HuH-7 (cell line): ENCODE measurements around the gene TIGD4.

Source experiments
- DNase-seq: peaks from one replicate; pipeline ENCODE4 v3.0.0; 2011; ENCODE audit warnings: low spot score

Gene TIGD4

DNA sequence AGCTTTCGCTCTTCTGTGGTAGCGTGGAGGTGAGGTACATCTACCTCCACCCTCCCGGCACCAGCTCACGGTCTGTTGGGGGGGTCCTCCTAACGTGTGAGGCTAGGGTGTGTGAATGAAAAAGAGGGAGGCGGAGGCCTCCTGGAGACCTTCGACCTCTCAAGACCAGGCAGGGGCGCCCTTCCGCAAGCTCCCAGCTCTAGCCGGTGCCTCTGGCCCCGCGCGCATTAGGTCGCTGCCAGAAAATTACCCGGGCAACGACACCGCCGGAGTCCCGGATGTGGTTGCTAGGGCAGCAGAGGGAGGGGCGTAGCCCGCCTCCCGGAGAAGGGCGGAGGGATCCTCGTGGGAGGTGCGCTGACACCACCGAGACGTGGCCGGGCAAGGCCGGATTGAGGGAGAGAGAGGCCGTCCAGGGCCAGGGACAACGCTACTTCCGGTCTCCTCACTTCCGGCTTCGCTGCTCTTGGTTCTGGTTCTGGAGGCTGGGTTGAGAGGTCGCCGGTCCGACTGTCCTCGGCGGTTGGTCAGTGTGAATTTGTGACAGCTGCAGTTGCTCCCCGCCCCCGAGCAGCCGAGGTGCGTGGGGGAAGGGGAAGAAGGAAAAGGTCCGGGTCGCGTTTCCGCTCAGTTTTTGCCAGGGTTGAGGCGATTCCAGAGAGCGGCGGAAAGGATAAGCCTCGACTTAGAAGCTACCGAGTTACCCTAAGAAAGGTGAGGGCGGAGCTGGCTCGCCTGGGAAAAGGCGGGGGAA lies at the start of gene TIGD4, which contains the start of gene ARFIP1:
TSS of gene TIGD4 (minus strand) at position 218 of the 754 bp plus-strand sequence. CDS start 8,726 bp downstream, outside the sequence.
TSS of gene ARFIP1 (plus strand) at position 442 of the 754 bp plus-strand sequence. CDS start 49,680 bp downstream, outside the sequence.
- DNase-seq: peak; percentile 86

DNA sequence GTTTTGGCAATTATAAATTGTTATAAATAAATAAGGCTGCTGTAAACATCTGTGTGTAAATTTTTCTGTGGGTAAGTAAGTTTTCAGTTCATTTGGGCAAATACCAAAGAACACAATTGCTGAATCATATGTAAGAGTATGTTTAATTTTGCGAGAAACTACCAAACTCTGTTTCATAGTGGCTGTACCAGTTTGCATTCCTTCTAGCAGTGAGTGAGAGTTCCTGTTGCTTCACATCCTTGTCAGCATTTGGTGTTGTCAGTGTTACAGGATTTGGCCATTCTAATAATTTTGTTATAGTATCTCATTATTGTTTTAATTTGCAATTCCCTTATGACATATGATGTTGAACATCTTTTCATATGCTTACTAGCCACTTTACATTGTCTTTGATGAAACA lies 48.6 kb upstream of the TIGD4 start:
- DNase-seq: no peak

DNA sequence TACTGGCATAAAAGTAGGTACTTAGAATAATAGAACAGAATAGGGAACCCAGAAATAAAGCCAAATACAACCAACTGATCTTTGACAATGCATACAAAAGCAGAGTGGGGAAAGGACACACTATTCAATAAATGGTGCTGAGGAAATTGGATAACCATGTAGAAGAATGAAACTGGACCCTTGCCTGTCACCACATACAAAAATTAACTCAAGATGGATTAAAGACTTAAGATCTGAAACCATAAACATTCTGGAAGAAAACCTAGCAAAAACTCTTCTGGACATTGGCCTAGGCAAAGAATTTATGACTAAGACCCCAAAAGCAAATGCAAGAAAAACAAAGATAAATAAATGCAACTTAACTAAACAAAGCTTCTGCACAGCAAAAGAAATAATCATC lies 45.8 kb upstream of the TIGD4 start:
- no peak for DNase-seq

- no peak for DNase-seq
These were observed 45.0 kb upstream of the TIGD4 start for GRCh38 chr4:152824561-152824960.

GRCh38 chr4:152822323-152822722 lies 42.8 kb upstream of the TIGD4 start:
- DNase-seq: no peak

DNA sequence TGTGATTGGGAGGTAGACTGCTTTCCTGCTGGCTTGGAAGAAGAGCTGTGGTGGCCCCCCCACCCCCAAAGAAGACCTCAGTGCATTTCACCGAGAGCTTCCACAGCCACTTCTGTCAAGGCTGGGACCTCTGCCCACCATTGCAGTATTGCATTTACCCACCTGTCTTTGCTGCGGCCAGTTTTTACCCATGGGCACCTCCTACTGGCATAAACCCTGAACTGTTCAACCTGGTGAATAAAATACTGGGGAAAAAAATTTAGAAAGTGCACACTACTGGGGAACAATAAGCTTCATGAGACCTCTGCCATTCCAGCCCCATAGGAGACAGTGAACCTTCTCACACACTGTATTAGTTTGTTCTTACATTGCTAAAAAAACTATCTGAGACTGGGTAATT lies 40.5 kb upstream of the TIGD4 start:
- DNase-seq: no peak

DNA sequence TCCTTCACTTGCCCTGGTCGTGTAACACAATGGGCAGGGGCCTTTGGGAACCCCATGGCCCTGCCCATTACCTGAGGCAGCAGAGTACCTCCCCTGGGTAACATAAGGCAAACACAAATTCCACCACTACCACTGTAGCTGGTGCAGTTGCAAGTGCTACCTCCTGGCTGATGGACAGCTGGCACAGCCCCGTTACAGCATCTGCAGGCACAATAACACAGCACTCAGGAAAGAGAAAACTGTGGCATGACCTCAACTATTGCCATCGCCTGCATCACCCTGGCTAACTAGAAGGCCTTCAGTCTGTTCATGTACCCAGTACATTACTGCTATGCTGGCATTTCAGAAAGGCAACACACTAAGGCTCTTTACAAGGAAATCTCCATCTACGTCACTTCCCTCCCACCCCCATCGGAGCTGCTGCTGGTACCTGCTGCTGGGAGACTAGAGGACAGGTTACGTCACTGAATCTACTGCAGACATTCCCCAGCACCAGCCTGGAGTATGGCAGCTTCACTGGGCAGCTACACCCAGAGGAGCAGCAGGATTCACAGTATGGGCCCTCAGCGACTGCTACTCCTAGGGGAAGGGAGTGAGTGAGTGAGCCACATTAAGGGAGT lies 39.6 kb upstream of the TIGD4 start:
- no peak for DNase-seq

DNA sequence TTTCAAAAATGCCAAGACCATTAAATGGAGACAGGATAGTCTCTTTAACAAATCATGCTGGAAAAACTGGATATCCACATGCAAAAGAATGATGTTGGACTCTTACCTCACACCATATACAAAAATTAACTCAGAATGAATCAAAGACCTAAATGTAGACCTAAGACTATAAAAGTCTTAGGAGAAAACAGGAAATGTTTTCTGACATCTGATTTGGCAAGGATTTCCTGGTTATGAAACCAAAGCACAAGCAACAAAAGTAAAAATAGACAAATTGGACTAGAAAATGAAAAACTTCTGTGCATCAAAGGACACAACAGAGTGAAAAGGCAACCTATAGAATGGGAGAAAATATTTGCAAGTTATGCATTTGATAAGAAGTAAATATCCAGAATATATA lies 37.8 kb upstream of the TIGD4 start:
- DNase-seq: no peak

DNA sequence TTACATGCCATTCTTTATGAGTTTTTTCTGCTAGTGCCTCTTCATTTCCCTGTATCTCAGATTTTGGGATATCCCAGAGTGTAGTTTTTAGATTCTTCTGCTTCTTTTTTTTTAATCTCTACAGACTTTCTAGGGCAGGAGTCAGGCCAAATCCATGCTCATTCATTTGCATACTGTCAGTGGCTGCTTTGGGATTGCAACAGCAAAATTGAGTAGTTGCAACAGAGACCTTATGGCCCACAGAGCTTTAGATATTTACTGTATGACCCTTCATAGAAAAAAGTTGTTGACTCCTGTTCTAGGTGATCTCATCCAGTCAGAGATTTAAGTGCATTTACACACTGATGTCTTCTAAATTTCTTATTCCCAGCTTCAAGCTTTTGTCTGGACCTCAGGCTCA lies 35.5 kb upstream of the TIGD4 start:
- no peak for DNase-seq

- peak; percentile 15 for DNase-seq
These were observed 31.3 kb upstream of the TIGD4 start for GRCh38 chr4:152810715-152811287.

- no peak for DNase-seq
These were observed 29.1 kb upstream of the TIGD4 start for GRCh38 chr4:152808670-152809069.

DNA sequence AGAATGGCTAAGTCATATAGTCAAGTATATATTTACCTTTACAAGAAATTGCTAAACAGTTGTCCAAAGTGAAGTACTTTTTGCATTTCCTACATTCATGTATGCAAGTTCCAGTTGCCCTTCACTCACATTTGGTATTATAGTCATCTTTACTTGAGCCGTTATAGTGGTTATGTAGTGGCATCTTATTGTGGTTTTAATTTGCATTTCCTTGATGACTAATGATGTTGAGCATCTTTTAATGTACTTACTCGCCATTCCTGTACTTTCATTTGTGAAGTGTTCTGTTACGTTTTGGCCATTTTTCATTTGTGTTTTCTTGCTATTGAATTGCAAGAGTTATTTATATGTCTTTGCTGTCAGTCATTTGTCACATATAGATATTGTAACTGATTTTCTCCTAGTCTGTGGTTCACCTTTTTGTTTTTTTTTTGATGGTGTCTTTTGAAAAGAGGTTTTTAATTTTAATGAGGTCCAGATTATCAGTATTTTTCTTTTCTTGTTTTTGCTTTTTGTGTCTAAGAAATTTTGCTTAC lies 27.8 kb upstream of the TIGD4 start:
- no peak for DNase-seq

- DNase-seq: no peak
These were observed 27.1 kb upstream of the TIGD4 start for GRCh38 chr4:152806501-152807125.

DNA sequence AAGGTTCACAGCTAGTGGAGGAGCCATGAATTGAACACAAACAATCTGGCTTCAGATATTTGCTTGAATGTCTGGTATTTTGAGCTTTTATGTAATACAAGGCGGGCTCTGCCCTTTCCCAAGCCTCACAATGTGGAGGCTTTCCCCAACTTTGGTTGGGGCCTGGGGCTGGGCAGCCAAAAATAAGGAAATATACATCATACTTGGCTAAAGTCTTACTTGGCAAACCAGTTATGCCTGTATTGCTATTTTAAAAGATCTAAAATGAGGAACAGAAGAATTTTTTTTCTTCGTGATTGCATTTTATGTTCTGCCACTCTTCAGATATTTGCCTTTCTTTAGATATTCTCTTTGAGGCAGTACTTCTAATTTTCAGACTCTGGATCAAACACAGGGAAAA lies 26.3 kb upstream of the TIGD4 start:
- no peak for DNase-seq

DNA sequence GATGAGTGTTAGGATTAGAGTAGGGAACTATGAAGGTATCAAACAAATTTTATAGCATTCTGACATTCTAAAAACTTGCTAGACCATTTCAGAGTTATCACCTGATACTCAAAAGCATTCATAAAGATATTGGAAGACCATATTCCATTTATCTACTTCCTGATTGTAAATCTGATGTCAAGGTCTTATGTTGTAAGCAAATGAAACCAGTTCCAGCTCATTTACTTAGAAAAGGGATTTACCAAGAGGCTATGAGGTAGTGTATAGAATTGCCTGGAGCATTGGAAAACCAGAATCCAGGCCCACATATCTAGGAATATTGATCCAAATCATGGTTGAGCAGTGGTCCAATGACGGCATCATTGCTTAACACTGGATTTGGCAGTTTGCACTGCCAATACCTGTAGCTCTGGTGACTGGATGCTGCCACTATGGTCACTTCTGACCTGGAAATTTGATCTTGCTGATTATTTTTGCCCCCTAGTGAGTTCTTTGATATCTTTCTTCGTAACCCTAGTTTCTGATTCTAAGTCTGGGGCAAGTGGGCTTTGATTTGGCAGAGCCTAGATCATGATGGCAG lies 25.6 kb upstream of the TIGD4 start:
- no peak for DNase-seq

DNA sequence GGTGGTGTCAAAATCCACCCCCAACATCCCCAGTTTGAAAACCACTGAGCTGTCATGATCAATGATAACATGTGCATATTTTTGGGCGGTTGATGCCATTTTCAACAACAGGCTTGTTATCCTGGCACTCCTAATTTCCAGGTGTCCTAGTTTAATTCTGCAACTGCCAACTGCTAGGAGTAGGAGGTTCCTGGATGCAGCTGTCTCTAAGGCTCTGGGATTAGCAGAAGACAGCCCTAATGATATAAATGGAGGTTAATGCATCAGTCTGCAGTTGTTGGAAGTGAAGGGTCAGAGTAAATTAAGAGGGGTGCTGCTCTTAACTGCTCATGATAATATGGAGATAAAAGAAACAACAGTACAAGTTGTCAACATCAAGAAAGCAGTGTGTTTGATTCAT lies 24.0 kb upstream of the TIGD4 start:
- no peak for DNase-seq

DNA sequence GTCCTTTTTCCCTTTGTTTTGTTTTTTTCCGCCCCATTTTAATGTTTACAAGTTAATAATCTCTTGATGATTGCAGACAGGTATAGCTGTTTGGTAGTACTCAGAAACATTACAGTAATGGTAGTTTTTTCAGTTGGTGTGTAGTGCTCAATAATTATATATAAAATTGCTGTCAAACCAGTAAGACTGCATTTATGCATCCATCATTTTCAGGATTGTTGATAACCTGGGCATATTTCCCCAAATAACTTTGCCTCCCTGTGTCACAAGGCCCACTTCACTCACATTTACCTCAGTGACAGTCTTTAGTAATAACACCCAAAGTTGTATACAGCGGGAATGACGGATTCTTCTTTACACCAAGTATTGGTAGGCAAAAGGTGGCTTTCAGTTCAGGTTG lies 16.4 kb upstream of the TIGD4 start:
- DNase-seq: no peak

- no peak for DNase-seq
These were observed 7.1 kb upstream of the TIGD4 start for GRCh38 chr4:152786627-152787026.

- DNase-seq: no peak
These were observed 6.4 kb upstream of the TIGD4 start for GRCh38 chr4:152785639-152786615.

DNA sequence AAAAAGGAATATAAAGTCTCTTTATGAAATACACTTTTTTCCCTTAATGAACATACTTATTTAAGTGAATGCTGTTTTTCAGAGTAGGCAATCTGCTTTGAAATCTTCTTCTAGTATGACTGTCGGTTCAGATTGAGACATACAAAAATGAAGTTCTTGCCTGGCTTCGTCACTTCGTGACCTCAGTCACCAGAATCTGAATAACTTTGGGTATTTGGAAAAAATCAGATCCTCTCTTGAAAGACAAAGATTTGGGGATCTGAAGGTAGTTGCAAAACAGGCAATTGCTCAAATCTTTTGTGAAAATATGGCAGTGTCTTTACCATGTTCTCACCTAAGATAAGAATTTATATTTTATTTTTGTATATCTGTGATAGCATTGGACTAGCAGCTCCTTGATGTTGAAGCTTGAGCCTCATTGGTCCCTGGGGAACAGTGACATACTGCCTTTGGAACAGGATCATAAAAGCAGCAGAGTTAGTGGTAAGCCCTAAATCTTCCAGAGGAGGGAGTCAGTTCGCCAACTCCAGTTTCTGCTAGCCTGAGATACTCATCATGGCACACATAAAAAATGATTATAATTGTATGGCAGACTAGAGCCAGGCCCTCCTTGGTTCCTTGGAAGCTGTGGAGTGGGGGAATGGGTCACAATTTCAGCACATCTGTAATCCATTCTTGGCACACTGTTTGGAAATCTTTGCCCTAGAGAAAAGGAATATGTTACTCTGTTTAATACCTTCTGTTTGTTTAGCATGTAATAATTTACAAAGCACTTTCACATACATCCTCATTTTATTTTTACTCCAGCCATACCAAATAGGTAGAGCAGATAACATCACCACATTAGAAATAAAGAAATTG lies 5.2 kb upstream of the TIGD4 start:
- DNase-seq: peak; percentile 43
